Activated naive CD4-positive, alpha-beta T cell treated with anti-CD3 and anti-CD28 coated beads, Interleukin-2, amount 50 U/mL, for 72 hours (primary cell): ENCODE data around the gene STAM2. TPM values are rescaled to one million over a fixed set of nuclear protein-coding genes. Genes with fewer than 3 reads are reported as not detected.
A peak's percentile ranks its signal among the peaks of the same experiment; 100 is the strongest.
"Not testable (repeated sequence)": the region's sequence is repeated elsewhere in the genome, so short reads cannot be mapped to it uniquely, and the experiment has no call there.

Experiments used
- ATAC-seq, 2 donors: fragments of 150-1000 bp; cut with Tn5 transposase; 2 replicates each; pipeline ENCODE4 v1.10.0; 2021; ENCODE audit warnings: mild to moderate bottlenecking in 2 of 2, moderate library complexity in 2 of 2
- DNase-seq, 2 donors: peaks; one replicate each; pipeline ENCODE4 v3.0.0; 2021 to 2022; ENCODE audit warnings: low spot score in 2 of 2
- H3K27ac Mint-ChIP-seq, 2 donors: one replicate each; pipeline ENCODE4 v1.8.0; 2022; ENCODE audit warnings: mild to moderate bottlenecking in 2 of 2, mixed read lengths in 2 of 2
- H3K36me3 Mint-ChIP-seq, 2 donors: one replicate each; pipeline ENCODE4 v1.8.0; 2022; ENCODE audit warnings: mixed read lengths in 2 of 2
- H3K9me3 Mint-ChIP-seq, 2 donors: one replicate each; pipeline ENCODE4 v1.8.0; 2022; ENCODE audit warnings: mixed read lengths in 2 of 2
- total RNA-seq, 2 donors: library from RNA; stranded (reverse); gene quantifications; one replicate each; pipeline ENCODE4 v1.2.3, GENCODE V29; 2022

Gene STAM2
- total RNA-seq, 2 donors from 2014 or later: 12.2 to 13.3 TPM

GRCh38 chr2:152097801-152098495 is 77.6 kb downstream of the STAM2 start:
- ATAC-seq: peak; percentile 14 to 56
- Mint-ChIP-seq H3K27ac (no peak overlapping the region), H3K36me3 (peaks cover 0 to 14% of the 10 kb centered on the region in 2 donors), H3K9me3 (no peaks in the 10 kb centered on the region)
- DNase-seq: peak in 1 of 2 donors; percentile 11

GRCh38 chr2:152097290-152097800 is 78.2 kb downstream of the STAM2 start:
- DNase-seq: no peak
- peak; percentile 10 to 22 for ATAC-seq
- Mint-ChIP-seq H3K9me3 (no peaks in the 10 kb centered on the region), H3K36me3 (peaks cover 0 to 14% of the 10 kb centered on the region in 2 donors), H3K27ac (no peak overlapping the region)

- no peak for DNase-seq
- Mint-ChIP-seq H3K9me3 (no peaks in the 10 kb centered on the region), H3K27ac (no peak overlapping the region), H3K36me3 (peaks cover 0 to 14% of the 10 kb centered on the region in 2 donors)
- no peak for ATAC-seq
Observed at GRCh38 chr2:152095146-152095545, 80.4 kb downstream of the STAM2 start.

- Mint-ChIP-seq H3K27ac (no peak overlapping the region), H3K9me3 (no peaks in the 10 kb centered on the region), H3K36me3 (peaks cover 0 to 9% of the 10 kb centered on the region in 2 donors)
- ATAC-seq (no peak), DNase-seq (no peak)
Observed at GRCh38 chr2:152094014-152094413, 81.5 kb downstream of the STAM2 start.

- no peak overlapping the region for H3K27ac Mint-ChIP-seq
- peaks cover 0 to 8% of the 10 kb centered on the region in 2 donors for H3K36me3 Mint-ChIP-seq
- DNase-seq: no peak
- no peak for ATAC-seq
- H3K9me3 Mint-ChIP-seq: no peaks in the 10 kb centered on the region
Observed at GRCh38 chr2:152093464-152093863, 82.1 kb downstream of the STAM2 start.

- Mint-ChIP-seq H3K36me3 (peaks cover 0 to under 1% of the 10 kb centered on the region in 2 donors), H3K27ac (no peak overlapping the region), H3K9me3 (no peaks in the 10 kb centered on the region)
- ATAC-seq: no peak
- DNase-seq: no peak
Observed at GRCh38 chr2:152092095-152092494, 83.5 kb downstream of the STAM2 start.

- ATAC-seq, H3K27ac Mint-ChIP-seq, H3K36me3 Mint-ChIP-seq, H3K9me3 Mint-ChIP-seq, DNase-seq: not testable (repeated sequence)
Observed at GRCh38 chr2:152090726-152091125, 84.8 kb downstream of the STAM2 start.

GRCh38 chr2:152089238-152089637 is 86.3 kb downstream of the STAM2 start:
- Mint-ChIP-seq H3K9me3 (no peaks in the 10 kb centered on the region), H3K36me3 (no peaks in the 10 kb centered on the region), H3K27ac (no peak overlapping the region)
- no peak for DNase-seq
- no peak for ATAC-seq

- DNase-seq (no peak), ATAC-seq (no peak)
- no peaks in the 10 kb centered on the region for H3K9me3 Mint-ChIP-seq
- H3K27ac Mint-ChIP-seq: no peak overlapping the region
- no peaks in the 10 kb centered on the region for H3K36me3 Mint-ChIP-seq
Observed at GRCh38 chr2:152088006-152088405, 87.6 kb downstream of the STAM2 start.

- DNase-seq (no peak), ATAC-seq (no peak)
- no peaks in the 10 kb centered on the region for H3K9me3 Mint-ChIP-seq
- no peaks in the 10 kb centered on the region for H3K36me3 Mint-ChIP-seq
- H3K27ac Mint-ChIP-seq: no peak overlapping the region
Observed at GRCh38 chr2:152086231-152086630, 89.3 kb downstream of the STAM2 start.

- H3K27ac Mint-ChIP-seq: no peak overlapping the region
- no peak for DNase-seq
- H3K9me3 Mint-ChIP-seq: no peaks in the 10 kb centered on the region
- no peak for ATAC-seq
- no peaks in the 10 kb centered on the region for H3K36me3 Mint-ChIP-seq
Observed at GRCh38 chr2:152084076-152084475, 91.5 kb downstream of the STAM2 start.

GRCh38 chr2:152083202-152083875 is 92.2 kb downstream of the STAM2 start:
- Mint-ChIP-seq H3K27ac (no peak overlapping the region), H3K9me3 (no peaks in the 10 kb centered on the region), H3K36me3 (no peaks in the 10 kb centered on the region)
- no peak for ATAC-seq
- DNase-seq: no peak

- Mint-ChIP-seq H3K36me3 (no peaks in the 10 kb centered on the region), H3K9me3 (no peaks in the 10 kb centered on the region), H3K27ac (no peak overlapping the region)
- ATAC-seq (no peak), DNase-seq (no peak)
Observed at GRCh38 chr2:152078662-152079061, 96.9 kb downstream of the STAM2 start.

GRCh38 chr2:152078023-152078422 is 97.5 kb downstream of the STAM2 start:
- Mint-ChIP-seq H3K36me3 (no peaks in the 10 kb centered on the region), H3K9me3 (no peaks in the 10 kb centered on the region), H3K27ac (no peak overlapping the region)
- DNase-seq (no peak), ATAC-seq (no peak)

- H3K9me3 Mint-ChIP-seq: no peaks in the 10 kb centered on the region
- H3K36me3 Mint-ChIP-seq: no peaks in the 10 kb centered on the region
- ATAC-seq (no peak), DNase-seq (no peak)
- no peak overlapping the region for H3K27ac Mint-ChIP-seq
Observed at GRCh38 chr2:152075461-152076050, 100.0 kb downstream of the STAM2 start.

GRCh38 chr2:152072011-152072410 is 103.6 kb downstream of the STAM2 start:
- H3K27ac Mint-ChIP-seq: no peak overlapping the region
- no peaks in the 10 kb centered on the region for H3K36me3 Mint-ChIP-seq
- ATAC-seq (no peak), DNase-seq (no peak)
- no peaks in the 10 kb centered on the region for H3K9me3 Mint-ChIP-seq

GRCh38 chr2:152071518-152071917 is 104.0 kb downstream of the STAM2 start:
- DNase-seq (no peak), ATAC-seq (no peak)
- H3K36me3 Mint-ChIP-seq: no peaks in the 10 kb centered on the region
- H3K27ac Mint-ChIP-seq: no peak overlapping the region
- no peaks in the 10 kb centered on the region for H3K9me3 Mint-ChIP-seq
